KG1 (cell line): ENCODE data around the gene SHFL.

ENCODE experiments used
- DNase-seq: peaks from one replicate; lab custom pipeline; 2025; lab: John Stamatoyannopoulos, UW

The SHFL gene

GRCh38 chr19:10087296-10088061, 1.4 kb downstream of the SHFL start:
- no peak for DNase-seq

GRCh38 chr19:10088949-10089554, 2.9 kb downstream of the SHFL start:
- DNase-seq, result no peak

GRCh38 chr19:10089801-10090375, 3.8 kb downstream of the SHFL start:
- DNase-seq, result no peak

GRCh38 chr19:10091370-10091687, 5.2 kb downstream of the SHFL start:
- no peak for DNase-seq

- no peak for DNase-seq
Measured at GRCh38 chr19:10091895-10092641, 6.0 kb downstream of the SHFL start.

- no peak for DNase-seq
Measured at GRCh38 chr19:10092648-10093294, 6.7 kb downstream of the SHFL start.

- DNase-seq, result no peak
Measured at GRCh38 chr19:10093295-10094186, 7.4 kb downstream of the SHFL start.

GRCh38 chr19:10095622-10095947, 9.5 kb downstream of the SHFL start:
- DNase-seq, result no peak

- DNase-seq, result no peak
Measured at GRCh38 chr19:10095948-10096614, 10.0 kb downstream of the SHFL start.

- no peak for DNase-seq
Measured at GRCh38 chr19:10096615-10096963, 10.5 kb downstream of the SHFL start.

GRCh38 chr19:10100163-10100785, 14.2 kb downstream of the SHFL start:
- DNase-seq, result no peak

GRCh38 chr19:10102787-10103236, 16.7 kb downstream of the SHFL start:
- DNase-seq, result peak; percentile 16

- DNase-seq, result no peak
Measured at GRCh38 chr19:10104130-10104513, 18.0 kb downstream of the SHFL start.

GRCh38 chr19:10104665-10105508, 18.8 kb downstream of the SHFL start:
- DNase-seq, result peak; percentile 78

GRCh38 chr19:10105509-10106099, 19.5 kb downstream of the SHFL start:
- DNase-seq, result peak; percentile 51

GRCh38 chr19:10106100-10106936, 20.2 kb downstream of the SHFL start, which contains the start of gene PPAN:
PPAN (plus strand) TSS chr19:10106362; CDS start chr19:10106395, 33 bp downstream.
- DNase-seq, result peak; percentile 97

GRCh38 chr19:10107254-10107653, 21.1 kb downstream of the SHFL start:
- DNase-seq, result no peak

GRCh38 chr19:10107817-10108367, 21.8 kb downstream of the SHFL start:
- no peak for DNase-seq
